DND-41 (cell line): ENCODE measurements around the gene FHL2.

Source experiments
- ATAC-seq: fragments of 200-7000 bp; cut with Tn5 transposase; 3 replicates; pipeline ENCODE4 v1.9.1; 2021; ENCODE audit warnings: low read depth; ENCODE audit not compliant: insufficient read depth
- DNase-seq: peaks from one replicate; pipeline ENCODE4 v3.0.0-alpha.2; 2020
- H2AFZ ChIP-seq: 2 replicates; pipeline ENCODE4 v1.6.0; 2012; ENCODE audit warnings: low read depth, low read length
- H3K27ac ChIP-seq: 2 replicates; pipeline ENCODE4 v1.5.1; 2012; ENCODE audit warnings: low read length, inconsistent platforms
- H3K27me3 ChIP-seq: fragments of 200-600 bp; sonication (generic); 2 replicates; pipeline ENCODE4 v1.6.0; 2012; ENCODE audit warnings: low read length, mild to moderate bottlenecking, inconsistent platforms; ENCODE audit not compliant: insufficient read depth, poor library complexity
- H3K36me3 ChIP-seq: 2 replicates; pipeline ENCODE4 v1.5.1; 2012; ENCODE audit warnings: low read length, inconsistent platforms; ENCODE audit not compliant: insufficient read depth
- H3K4me1 ChIP-seq: 2 replicates; pipeline ENCODE4 v1.5.1; 2012; ENCODE audit warnings: mild to moderate bottlenecking, low read length; ENCODE audit not compliant: insufficient read depth
- H3K4me2 ChIP-seq: 2 replicates; pipeline ENCODE4 v1.6.0; 2012; ENCODE audit warnings: mild to moderate bottlenecking, moderate library complexity, low read length, inconsistent platforms; ENCODE audit not compliant: insufficient read depth
- H3K4me3 ChIP-seq, 2 experiments: fragments of 200-600 bp in 1 of 2; shearing (Covaris generic) in 1 of 2; 2 replicates each; pipeline ENCODE4 v1.5.1; 2012 to 2016; ENCODE audit warnings: inconsistent platforms in 2 of 2, low read length in 2 of 2, mild to moderate bottlenecking in 2 of 2, low read depth in 1 of 2, moderate library complexity in 1 of 2
- H3K79me2 ChIP-seq: 2 replicates; pipeline ENCODE4 v1.6.0; 2012; ENCODE audit warnings: low read length, inconsistent platforms; ENCODE audit not compliant: insufficient read depth
- H3K9ac ChIP-seq: 2 replicates; pipeline ENCODE4 v1.6.0; 2012; ENCODE audit warnings: low read depth, mild to moderate bottlenecking, inconsistent platforms, low read length, moderate library complexity
- H3K9me3 ChIP-seq: 2 replicates; pipeline ENCODE4 v1.5.1; 2012; ENCODE audit warnings: low read length, moderate library complexity, mild to moderate bottlenecking, inconsistent platforms; ENCODE audit not compliant: insufficient read depth, severe bottlenecking
- H4K20me1 ChIP-seq: 2 replicates; pipeline ENCODE4 v1.6.0; 2012; ENCODE audit warnings: low read length; ENCODE audit not compliant: insufficient read depth
- EZH2 ChIP-seq: IDR thresholded peaks from 3 replicates; pipeline ENCODE4 v1.6.1; 2012; ENCODE audit warnings: borderline replicate concordance, low read depth, mild to moderate bottlenecking, moderate library complexity, low read length, inconsistent platforms; ENCODE audit not compliant: severe bottlenecking
- TF ChIP-seq, protein P1 (sequence below): IDR thresholded peaks from 2 replicates; pipeline ENCODE4 v1.5.1; 2012; ENCODE audit warnings: borderline replicate concordance, low read length, moderate library complexity, mild to moderate bottlenecking; ENCODE audit not compliant: poor library complexity, severe bottlenecking; ENCODE audit errors: extremely low read depth

FHL2 gene

DNA sequence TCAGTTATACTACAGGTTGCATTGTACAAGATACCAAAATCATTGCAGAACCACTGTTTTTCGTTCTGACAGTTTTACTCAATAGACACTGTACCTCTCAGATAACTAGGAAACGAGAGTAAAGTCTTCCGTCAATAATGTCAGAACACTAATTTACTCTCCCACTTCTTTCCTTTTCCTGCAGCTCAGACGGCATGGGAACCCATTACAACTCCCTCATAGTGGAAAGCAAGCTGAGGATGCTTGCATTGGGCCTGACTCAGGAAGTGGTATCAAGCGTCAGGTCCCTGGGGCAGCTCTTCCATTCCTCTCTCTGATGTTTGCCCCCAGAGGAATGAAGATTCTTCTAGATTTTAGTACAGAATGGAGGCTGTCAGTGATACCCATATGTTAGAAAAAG lies 23.9 kb upstream of the FHL2 start:
- TF ChIP-seq, protein P1, sequence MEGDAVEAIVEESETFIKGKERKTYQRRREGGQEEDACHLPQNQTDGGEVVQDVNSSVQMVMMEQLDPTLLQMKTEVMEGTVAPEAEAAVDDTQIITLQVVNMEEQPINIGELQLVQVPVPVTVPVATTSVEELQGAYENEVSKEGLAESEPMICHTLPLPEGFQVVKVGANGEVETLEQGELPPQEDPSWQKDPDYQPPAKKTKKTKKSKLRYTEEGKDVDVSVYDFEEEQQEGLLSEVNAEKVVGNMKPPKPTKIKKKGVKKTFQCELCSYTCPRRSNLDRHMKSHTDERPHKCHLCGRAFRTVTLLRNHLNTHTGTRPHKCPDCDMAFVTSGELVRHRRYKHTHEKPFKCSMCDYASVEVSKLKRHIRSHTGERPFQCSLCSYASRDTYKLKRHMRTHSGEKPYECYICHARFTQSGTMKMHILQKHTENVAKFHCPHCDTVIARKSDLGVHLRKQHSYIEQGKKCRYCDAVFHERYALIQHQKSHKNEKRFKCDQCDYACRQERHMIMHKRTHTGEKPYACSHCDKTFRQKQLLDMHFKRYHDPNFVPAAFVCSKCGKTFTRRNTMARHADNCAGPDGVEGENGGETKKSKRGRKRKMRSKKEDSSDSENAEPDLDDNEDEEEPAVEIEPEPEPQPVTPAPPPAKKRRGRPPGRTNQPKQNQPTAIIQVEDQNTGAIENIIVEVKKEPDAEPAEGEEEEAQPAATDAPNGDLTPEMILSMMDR: no peak
- TF ChIP-seq EZH2: no peak
- no peak for DNase-seq
- H3K9ac ChIP-seq: no peak overlapping the region
- H3K27ac ChIP-seq: no peak overlapping the region
- H4K20me1 ChIP-seq: no peaks in the 10 kb centered on the region
- ATAC-seq: no peak
- H3K4me3 ChIP-seq: no peak overlapping the region
- peaks cover 6% of the 10 kb centered on the region for H3K27me3 ChIP-seq
- H3K36me3 ChIP-seq: no peaks in the 10 kb centered on the region
- no peaks in the 10 kb centered on the region for H3K9me3 ChIP-seq
- no peak overlapping the region for H2AFZ ChIP-seq
- H3K79me2 ChIP-seq: no peaks in the 10 kb centered on the region
- H3K4me1 ChIP-seq: peaks cover 6% of the 10 kb centered on the region
- H3K4me2 ChIP-seq: no peak overlapping the region

GRCh38 chr2:105421053-105421452 lies 22.2 kb upstream of the FHL2 start:
- no peak for TF ChIP-seq EZH2
- TF ChIP-seq, protein P1: no peak
- DNase-seq (no peak), ATAC-seq (no peak)
- Histone ChIP-seq H3K9ac (no peak overlapping the region), H3K4me1 (no peaks in the 10 kb centered on the region), H3K4me2 (no peak overlapping the region), H3K27ac (no peak overlapping the region), H4K20me1 (no peaks in the 10 kb centered on the region), H3K4me3 (no peak overlapping the region), H3K27me3 (no peaks in the 10 kb centered on the region), H2AFZ (no peak overlapping the region), H3K9me3 (no peaks in the 10 kb centered on the region), H3K79me2 (no peaks in the 10 kb centered on the region), H3K36me3 (no peaks in the 10 kb centered on the region)

DNA sequence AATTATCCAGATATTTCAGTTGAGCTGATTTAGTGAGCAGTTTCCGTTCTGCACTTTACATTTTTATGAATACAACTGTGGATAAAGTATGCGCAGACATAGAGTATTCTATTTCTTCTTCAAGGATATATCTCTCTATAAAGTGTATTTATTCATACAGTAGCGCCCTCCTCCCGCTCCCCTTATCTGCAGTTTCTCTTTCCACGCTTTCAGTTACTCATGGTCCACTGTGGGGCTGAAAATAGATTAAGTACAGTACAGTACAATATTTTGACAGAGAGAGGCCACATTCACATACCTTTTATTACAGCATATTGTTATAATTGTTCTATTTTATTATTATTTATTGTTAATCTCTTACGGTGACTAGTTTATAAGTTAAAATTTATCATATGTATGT lies 19.7 kb upstream of the FHL2 start:
- DNase-seq: no peak

More for the DNA sequence above, 19.7 kb upstream of the FHL2 start:
- Histone ChIP-seq H3K4me1 (no peaks in the 10 kb centered on the region), H2AFZ (no peak overlapping the region), H3K27me3 (peaks cover 4% of the 10 kb centered on the region), H3K4me3 (no peak overlapping the region), H3K27ac (no peak overlapping the region), H3K9me3 (no peaks in the 10 kb centered on the region), H3K36me3 (no peaks in the 10 kb centered on the region), H3K79me2 (no peaks in the 10 kb centered on the region), H3K4me2 (no peak overlapping the region), H4K20me1 (no peaks in the 10 kb centered on the region), H3K9ac (no peak overlapping the region)
- TF ChIP-seq, protein P1: no peak
- no peak for TF ChIP-seq EZH2
- ATAC-seq: no peak
